HepG2 (cell line): ENCODE results near the gene RNF150. TPM values are rescaled to one million over a fixed set of nuclear protein-coding genes. Genes with fewer than 3 reads are reported as not detected.

Source experiments
- ATAC-seq: fragments of 200-7000 bp; cut with Tn5 transposase; 3 replicates; pipeline ENCODE4 v1.9.1; 2020; ENCODE audit warnings: mild to moderate bottlenecking, moderate library complexity
- BruUV-seq: library from RNA; stranded (reverse); fragments of 400-500 nt; replicated peaks from 2 replicates; lab custom pipeline; 2021; lab: Mats Ljungman, UMichigan
- CTCF ChIA-PET: fragments of 300-600 bp; formaldehyde crosslinking; extraction: SDS; loops from one replicate; lab custom pipeline; 2021; ENCODE audit warnings: low total read pairs, inconsistent platforms, low intra/inter-chr PET ratio; lab: Yijun Ruan, JAX
- POLR2A ChIA-PET: fragments of 350-600 bp; sonication (Branson Sonifier 250); formaldehyde crosslinking; loops from one replicate; lab custom pipeline; 2020; ENCODE audit warnings: antibody characterized with exemption, inconsistent platforms; lab: Yijun Ruan, JAX
- DNase-seq: peaks from one replicate; pipeline ENCODE4 v3.0.0-alpha.2; 2015; ENCODE audit warnings: low spot score
- FAIRE-seq: peaks from 3 replicates; lab custom pipeline; 2011; peaks lifted over from hg19 to GRCh38; lab: Jason Lieb, UNC
- H2AFZ ChIP-seq: one replicate; pipeline ENCODE4 v1.6.1; 2011; ENCODE audit warnings: low read length, inconsistent platforms
- H3K27ac ChIP-seq: fragments of 300-600 bp; 3 replicates; pipeline ENCODE4 v1.8.0; 2011; ENCODE audit warnings: mixed run types, mild to moderate bottlenecking, mixed read lengths, low read length, inconsistent platforms; ENCODE audit not compliant: insufficient read depth; ENCODE audit errors: extremely low read length
- H3K27me3 ChIP-seq, 2 experiments: fragments of 200-600 bp in 1 of 2; 2 replicates in 1 of 2; 3 replicates in 1 of 2; pipeline versions ENCODE4 v1.6.0 to v1.8.0; 2011; ENCODE audit warnings: low read length in 2 of 2, mild to moderate bottlenecking in 2 of 2, moderate library complexity in 2 of 2, inconsistent platforms in 1 of 2; ENCODE audit not compliant: insufficient read depth in 2 of 2, control insufficient read depth in 1 of 2
- H3K36me3 ChIP-seq, 2 experiments: fragments of 200-600 bp in 1 of 2; replicated peaks in 1 of 2; 2 replicates in 1 of 2; 3 replicates in 1 of 2; pipeline versions ENCODE4 v1.5.1 to v1.8.0; 2011; ENCODE audit warnings: low read length in 2 of 2, inconsistent platforms in 1 of 2; ENCODE audit not compliant: insufficient read depth in 2 of 2, control insufficient read depth in 1 of 2
- H3K4me1 ChIP-seq: 2 replicates; pipeline ENCODE4 v1.5.1; 2012; ENCODE audit warnings: low read length, inconsistent platforms; ENCODE audit not compliant: insufficient read depth
- H3K4me2 ChIP-seq: 2 replicates; pipeline ENCODE4 v1.6.0; 2011; ENCODE audit warnings: low read depth, low read length, inconsistent platforms
- H3K4me3 ChIP-seq, 3 experiments: fragments of 200-600 bp in 1 of 3; sonication (generic), shearing (Covaris generic) in 1 of 3; replicated peaks in 1 of 3; 2 replicates each; pipeline ENCODE4 v1.5.1; 2011 to 2016; ENCODE audit warnings: low read length in 3 of 3, inconsistent platforms in 2 of 3, low read depth in 2 of 3, mild to moderate bottlenecking in 2 of 3, control low read depth in 1 of 3, mixed read lengths in 1 of 3; ENCODE audit not compliant: insufficient read depth in 1 of 3
- H3K79me2 ChIP-seq: one replicate; pipeline ENCODE4 v1.6.1; 2011; ENCODE audit warnings: low read length, inconsistent platforms; ENCODE audit not compliant: insufficient read depth
- H3K9ac ChIP-seq: 2 replicates; pipeline ENCODE4 v1.6.0; 2011; ENCODE audit warnings: mild to moderate bottlenecking, low read depth, low read length, inconsistent platforms; ENCODE audit not compliant: insufficient read depth
- H3K9me3 ChIP-seq: 2 replicates; pipeline ENCODE4 v1.5.1; 2012; ENCODE audit warnings: mild to moderate bottlenecking, low read length
- H4K20me1 ChIP-seq: 2 replicates; pipeline ENCODE4 v1.6.0; 2011; ENCODE audit warnings: inconsistent platforms, mild to moderate bottlenecking, low read length, moderate library complexity; ENCODE audit not compliant: insufficient read depth
- CBX2 ChIP-seq, 2 experiments: fragments of 200-600 bp in 1 of 2; sonication (generic); formaldehyde crosslinking in 1 of 2; IDR thresholded peaks; 2 replicates each; pipeline versions ENCODE4 v1.7.0 to v1.8.1; 2018 to 2022; ENCODE audit warnings: low read depth in 2 of 2, low read length in 1 of 2, mild to moderate bottlenecking in 1 of 2, missing genetic modification reagents in 1 of 2
- EHMT2 ChIP-seq: fragments of 200-600 bp; sonication (generic); IDR thresholded peaks from 2 replicates; pipeline ENCODE4 v1.7.0; 2017; ENCODE audit warnings: antibody characterized with exemption, low read depth, low read length, borderline replicate concordance
- HOXA9 ChIP-seq: sonication (generic); formaldehyde crosslinking; IDR thresholded peaks from 2 replicates; pipeline ENCODE4 v1.8.1; 2022; ENCODE audit warnings: missing genetic modification reagents, mild to moderate bottlenecking, moderate library complexity, borderline replicate concordance
- KDM5B ChIP-seq: sonication (generic); formaldehyde crosslinking; IDR thresholded peaks from 2 replicates; pipeline ENCODE4 v1.4.0; 2020; ENCODE audit warnings: missing genetic modification reagents, mild to moderate bottlenecking, borderline replicate concordance
- KLF16 ChIP-seq, 2 experiments: sonication (generic) in 1 of 2; formaldehyde crosslinking in 1 of 2; IDR thresholded peaks; 2 replicates each; pipeline versions ENCODE4 v1.6.1 to v1.8.0; 2016 to 2023; ENCODE audit warnings: missing genetic modification reagents in 2 of 2, missing compliant biosample characterization in 1 of 2
- NPAS2 ChIP-seq: sonication (generic); formaldehyde crosslinking; IDR thresholded peaks from 2 replicates; pipeline ENCODE4 v1.8.0; 2022; ENCODE audit warnings: mild to moderate bottlenecking, missing genetic modification reagents, borderline replicate concordance
- POLR2AphosphoS2 ChIP-seq: IDR thresholded peaks from 2 replicates; pipeline ENCODE4 v1.6.1; 2011; ENCODE audit warnings: low read depth, low read length, improper control_type of control experiment
- RFXANK ChIP-seq: IDR thresholded peaks from 2 replicates; pipeline ENCODE4 v1.6.1; 2016
- SP2 ChIP-seq: sonication (generic); formaldehyde crosslinking; IDR thresholded peaks from 2 replicates; pipeline ENCODE4 v1.5.1; 2020; ENCODE audit warnings: mild to moderate bottlenecking, missing genetic modification reagents
- SP4 ChIP-seq: sonication (generic); formaldehyde crosslinking; IDR thresholded peaks from 2 replicates; pipeline ENCODE4 v1.8.1; 2023; ENCODE audit warnings: mild to moderate bottlenecking, missing genetic modification reagents
- TEAD2 ChIP-seq: sonication (generic); formaldehyde crosslinking; IDR thresholded peaks from 2 replicates; pipeline ENCODE4 v1.9.0; 2021; ENCODE audit warnings: missing genetic modification reagents
- ZNF138 ChIP-seq: sonication (generic); formaldehyde crosslinking; IDR thresholded peaks from 2 replicates; pipeline ENCODE4 v1.5.0; 2020; ENCODE audit warnings: mild to moderate bottlenecking, low read depth, missing genetic modification reagents
- ZNF20 ChIP-seq: sonication (generic); formaldehyde crosslinking; IDR thresholded peaks from 2 replicates; pipeline ENCODE4 v1.4.0; 2020; ENCODE audit warnings: mild to moderate bottlenecking, moderate library complexity, missing genetic modification reagents
- ZNF263 ChIP-seq: sonication (generic); formaldehyde crosslinking; IDR thresholded peaks from 2 replicates; pipeline ENCODE4 v1.4.0; 2020; ENCODE audit warnings: missing genetic modification reagents
- WGBS: methylation state at CpG from one replicate; pipeline ENCODE4 v1.1.6; 2017; ENCODE audit warnings: low lambda C conversion rate; 5-methylcytosine and 5-hydroxymethylcytosine counted together
- in situ Hi-C: cut with HindIII; loops from 2 replicates; pipeline ENCODE4 v1.10.0; 2017; ENCODE audit warnings: low pct_unique_long_range_greater_than_20kb; ENCODE audit not compliant: extremely low pct_ligation_motif_present
- intact Hi-C: fragments of 100-400 bp; cut with micrococcal nuclease; formaldehyde crosslinking; loops from one replicate; pipeline ENCODE4 v1.10.0; 2022; ENCODE audit not compliant: unreplicated experiment
- polyA plus RNA-seq, 8 experiments: library from polyadenylated mRNA; depleted of rRNA in 3 of 8; stranded (reverse) in 7 of 8; unstranded in 1 of 8; fragments of >200 nt; fragmentation: Illumina TruSeq in 4 of 8; extraction: Trizol in 4 of 8; gene quantifications; 2 replicates each; pipeline versions ENCODE4 v1.2.1 to v1.2.3, GENCODE V29; 2011 to 2016; ENCODE audit warnings: low read depth in 4 of 8, missing spikeins in 1 of 8, mixed read lengths in 1 of 8; ENCODE audit not compliant: insufficient read depth in 1 of 8
- total RNA-seq, 5 experiments: library from RNA; depleted of rRNA; stranded (reverse); fragments of >200 nt; fragmentation: Illumina TruSeq; extraction: Trizol; gene quantifications; 2 replicates each; pipeline ENCODE4 v1.2.3, GENCODE V29; 2016; ENCODE audit warnings: low read depth in 1 of 5
- TF ChIP-seq, protein P1 (sequence below): sonication (generic); formaldehyde crosslinking; IDR thresholded peaks from 2 replicates; pipeline ENCODE4 v1.8.1; 2023; ENCODE audit warnings: mild to moderate bottlenecking, missing genetic modification reagents
- TF ChIP-seq, protein P2 (sequence below): IDR thresholded peaks from 2 replicates; pipeline ENCODE4 v1.6.1; 2018; ENCODE audit warnings: missing genetic modification reagents
- TF ChIP-seq, protein P3 (sequence below): sonication (generic); formaldehyde crosslinking; IDR thresholded peaks from 2 replicates; pipeline ENCODE4 v1.4.0; 2020; ENCODE audit warnings: mild to moderate bottlenecking, low read depth, missing genetic modification reagents
- TF ChIP-seq, protein P4 (sequence below): sonication (generic); formaldehyde crosslinking; conservative IDR thresholded peaks from 2 replicates; pipeline ENCODE4 v1.5.0; 2020; ENCODE audit warnings: missing genetic modification reagents
- TF ChIP-seq, protein P5 (sequence below): sonication (generic); formaldehyde crosslinking; IDR thresholded peaks from 2 replicates; pipeline ENCODE4 v1.4.0; 2020; ENCODE audit warnings: missing genetic modification reagents

RNF150 gene
- total and polyA plus RNA-seq, 2 of the 13 experiments (the other 11 are each of a cell fraction or from before 2014, with no cell fraction given), result 0.02 to 0.03 TPM

DNA sequence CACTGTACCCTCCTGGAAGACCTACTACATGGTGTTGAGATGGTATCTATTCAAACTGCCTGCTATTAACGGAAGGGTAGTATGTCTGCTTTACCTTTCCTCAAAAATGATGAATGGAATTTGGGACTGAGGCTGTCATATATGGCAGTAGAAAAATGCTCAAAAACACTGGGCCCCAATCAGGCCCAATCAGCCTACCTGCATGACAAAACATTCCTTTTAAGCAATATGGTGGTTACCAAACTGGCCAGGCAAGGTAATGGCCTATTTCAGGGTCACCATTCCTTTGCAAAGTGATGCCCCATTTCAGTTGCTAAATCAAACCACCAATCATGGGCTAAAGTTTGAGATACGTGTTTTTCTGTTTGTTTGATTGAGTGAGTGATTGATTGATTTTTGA, 14.9 kb downstream of the RNF150 start (continued):
- TF ChIP-seq TEAD2 (CRISPR knock-in tag), result no peak
- TF ChIP-seq KLF16 (CRISPR knock-in tag; IDR thresholded peaks at IDR 0.05), result no peak
- TF ChIP-seq EHMT2, result no peak
- TF ChIP-seq SP4 (CRISPR knock-in tag), result no peak

DNA sequence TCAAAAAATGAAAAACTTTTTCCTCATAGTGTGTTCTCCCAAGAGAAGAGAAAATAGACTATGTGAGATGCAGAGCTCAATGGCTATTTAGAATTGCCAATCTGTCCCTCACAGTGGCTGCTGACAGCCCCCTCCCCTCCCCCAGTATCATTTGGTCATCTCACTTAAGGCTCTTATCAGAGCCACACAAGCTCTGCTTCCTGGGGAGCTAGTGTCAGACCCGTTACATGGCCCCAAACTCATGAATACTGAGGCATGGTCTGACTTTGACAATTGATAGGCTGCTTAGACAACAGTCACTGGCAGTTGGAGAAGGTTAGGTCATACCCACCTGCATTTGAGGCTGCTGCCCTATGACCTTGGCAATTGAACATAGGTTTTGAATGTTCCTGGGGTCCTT, 15.3 kb downstream of the RNF150 start:
- Histone ChIP-seq H3K4me2 (no peak overlapping the region), H4K20me1 (no peaks in the 10 kb centered on the region), H3K9me3 (no peaks in the 10 kb centered on the region), H3K36me3 (no peaks in the 10 kb centered on the region), H3K4me3 (no peak overlapping the region), H3K9ac (no peak overlapping the region), H3K4me1 (no peaks in the 10 kb centered on the region), H3K27ac (no peak overlapping the region), H3K27me3 (no peaks in the 10 kb centered on the region), H3K79me2 (no peaks in the 10 kb centered on the region), H2AFZ (no peak overlapping the region)
- ChIA-PET POLR2A (no interaction called here), CTCF (no interaction called here)
- 0% methylated on average over 1 of the region's 1 CpG for WGBS
- in situ Hi-C loops (no loop called here), intact Hi-C loops (no loop called here)
- FAIRE-seq, result no peak
- ATAC-seq, result no peak
- BruUV-seq, result no TSS peak
- DNase-seq, result no peak
- TF ChIP-seq, protein P1, sequence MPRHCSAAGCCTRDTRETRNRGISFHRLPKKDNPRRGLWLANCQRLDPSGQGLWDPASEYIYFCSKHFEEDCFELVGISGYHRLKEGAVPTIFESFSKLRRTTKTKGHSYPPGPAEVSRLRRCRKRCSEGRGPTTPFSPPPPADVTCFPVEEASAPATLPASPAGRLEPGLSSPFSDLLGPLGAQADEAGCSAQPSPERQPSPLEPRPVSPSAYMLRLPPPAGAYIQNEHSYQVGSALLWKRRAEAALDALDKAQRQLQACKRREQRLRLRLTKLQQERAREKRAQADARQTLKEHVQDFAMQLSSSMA, result no peak
- TF ChIP-seq POLR2AphosphoS2, result no peak
- TF ChIP-seq CBX2 (IDR thresholded peaks at IDR 0.05; ENCODE audit: low read depth, low read length), result no peak
- no peak for TF ChIP-seq CBX2 (CRISPR knock-in tag; IDR thresholded peaks at IDR 0.05; ENCODE audit: low read depth)
- no peak for TF ChIP-seq HOXA9 (CRISPR knock-in tag)
- TF ChIP-seq RFXANK (CRISPR knock-in tag), result no peak
- TF ChIP-seq NPAS2 (CRISPR knock-in tag), result no peak
- TF ChIP-seq ZNF263 (CRISPR knock-in tag), result no peak
- TF ChIP-seq, protein P2, sequence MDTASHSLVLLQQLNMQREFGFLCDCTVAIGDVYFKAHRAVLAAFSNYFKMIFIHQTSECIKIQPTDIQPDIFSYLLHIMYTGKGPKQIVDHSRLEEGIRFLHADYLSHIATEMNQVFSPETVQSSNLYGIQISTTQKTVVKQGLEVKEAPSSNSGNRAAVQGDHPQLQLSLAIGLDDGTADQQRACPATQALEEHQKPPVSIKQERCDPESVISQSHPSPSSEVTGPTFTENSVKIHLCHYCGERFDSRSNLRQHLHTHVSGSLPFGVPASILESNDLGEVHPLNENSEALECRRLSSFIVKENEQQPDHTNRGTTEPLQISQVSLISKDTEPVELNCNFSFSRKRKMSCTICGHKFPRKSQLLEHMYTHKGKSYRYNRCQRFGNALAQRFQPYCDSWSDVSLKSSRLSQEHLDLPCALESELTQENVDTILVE (CRISPR knock-in tag), result no peak
- no peak for TF ChIP-seq KDM5B (CRISPR knock-in tag)
- TF ChIP-seq, protein P3, sequence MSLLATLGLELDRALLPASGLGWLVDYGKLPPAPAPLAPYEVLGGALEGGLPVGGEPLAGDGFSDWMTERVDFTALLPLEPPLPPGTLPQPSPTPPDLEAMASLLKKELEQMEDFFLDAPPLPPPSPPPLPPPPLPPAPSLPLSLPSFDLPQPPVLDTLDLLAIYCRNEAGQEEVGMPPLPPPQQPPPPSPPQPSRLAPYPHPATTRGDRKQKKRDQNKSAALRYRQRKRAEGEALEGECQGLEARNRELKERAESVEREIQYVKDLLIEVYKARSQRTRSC (CRISPR knock-in tag), result no peak
- TF ChIP-seq SP2, result no peak
- TF ChIP-seq ZNF20, result no peak
- TF ChIP-seq, protein P4, sequence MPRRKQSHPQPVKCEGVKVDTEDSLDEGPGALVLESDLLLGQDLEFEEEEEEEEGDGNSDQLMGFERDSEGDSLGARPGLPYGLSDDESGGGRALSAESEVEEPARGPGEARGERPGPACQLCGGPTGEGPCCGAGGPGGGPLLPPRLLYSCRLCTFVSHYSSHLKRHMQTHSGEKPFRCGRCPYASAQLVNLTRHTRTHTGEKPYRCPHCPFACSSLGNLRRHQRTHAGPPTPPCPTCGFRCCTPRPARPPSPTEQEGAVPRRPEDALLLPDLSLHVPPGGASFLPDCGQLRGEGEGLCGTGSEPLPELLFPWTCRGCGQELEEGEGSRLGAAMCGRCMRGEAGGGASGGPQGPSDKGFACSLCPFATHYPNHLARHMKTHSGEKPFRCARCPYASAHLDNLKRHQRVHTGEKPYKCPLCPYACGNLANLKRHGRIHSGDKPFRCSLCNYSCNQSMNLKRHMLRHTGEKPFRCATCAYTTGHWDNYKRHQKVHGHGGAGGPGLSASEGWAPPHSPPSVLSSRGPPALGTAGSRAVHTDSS (CRISPR knock-in tag), result no peak
- no peak for TF ChIP-seq ZNF138 (CRISPR knock-in tag)
- TF ChIP-seq, protein P5, sequence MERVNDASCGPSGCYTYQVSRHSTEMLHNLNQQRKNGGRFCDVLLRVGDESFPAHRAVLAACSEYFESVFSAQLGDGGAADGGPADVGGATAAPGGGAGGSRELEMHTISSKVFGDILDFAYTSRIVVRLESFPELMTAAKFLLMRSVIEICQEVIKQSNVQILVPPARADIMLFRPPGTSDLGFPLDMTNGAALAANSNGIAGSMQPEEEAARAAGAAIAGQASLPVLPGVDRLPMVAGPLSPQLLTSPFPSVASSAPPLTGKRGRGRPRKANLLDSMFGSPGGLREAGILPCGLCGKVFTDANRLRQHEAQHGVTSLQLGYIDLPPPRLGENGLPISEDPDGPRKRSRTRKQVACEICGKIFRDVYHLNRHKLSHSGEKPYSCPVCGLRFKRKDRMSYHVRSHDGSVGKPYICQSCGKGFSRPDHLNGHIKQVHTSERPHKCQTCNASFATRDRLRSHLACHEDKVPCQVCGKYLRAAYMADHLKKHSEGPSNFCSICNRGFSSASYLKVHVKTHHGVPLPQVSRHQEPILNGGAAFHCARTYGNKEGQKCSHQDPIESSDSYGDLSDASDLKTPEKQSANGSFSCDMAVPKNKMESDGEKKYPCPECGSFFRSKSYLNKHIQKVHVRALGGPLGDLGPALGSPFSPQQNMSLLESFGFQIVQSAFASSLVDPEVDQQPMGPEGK (CRISPR knock-in tag), result no peak
